Transverse colon (tissue), 4 donors: ENCODE data around the gene SLC13A4. TPM values are rescaled to one million over a fixed set of nuclear protein-coding genes. Genes with fewer than 3 reads are reported as not detected.
A peak's percentile ranks its signal among the peaks of the same experiment; 100 is the strongest.

ENCODE experiments used
- DNase-seq: peaks from one replicate; pipeline ENCODE4 v3.0.0-alpha.2; 2019
- H3K27ac ChIP-seq, 4 donors: fragments of 200-600 bp; sonication (generic); 2 replicates each; pipeline ENCODE4 v1.5.1; 2016 to 2018; ENCODE audit warnings: inconsistent platforms in 4 of 4
- H3K27me3 ChIP-seq: fragments of 200-600 bp; sonication (generic); 2 replicates; pipeline ENCODE4 v1.5.1; 2017; ENCODE audit warnings: inconsistent platforms
- H3K36me3 ChIP-seq, 4 donors: fragments of 200-600 bp; sonication (generic); 2 replicates each; pipeline ENCODE4 v1.5.1; 2017 to 2019; ENCODE audit warnings: inconsistent platforms in 4 of 4
- H3K4me1 ChIP-seq, 4 donors: fragments of 200-600 bp; sonication (generic); 2 replicates each; pipeline ENCODE4 v1.5.1; 2017 to 2020; ENCODE audit warnings: inconsistent platforms in 4 of 4
- H3K4me3 ChIP-seq, 4 donors: fragments of 200-600 bp; sonication (generic); 1 replicate in 1 of 4; 2 replicates in 3 of 4; pipeline versions ENCODE4 v1.5.1 to v1.6.1; 2017 to 2019; ENCODE audit warnings: inconsistent platforms in 4 of 4
- H3K9me3 ChIP-seq, 2 donors: fragments of 200-600 bp; sonication (generic); 2 replicates each; pipeline ENCODE4 v1.5.1; 2017 to 2019; ENCODE audit warnings: inconsistent platforms in 2 of 2
- CTCF ChIP-seq, 5 experiments: fragments of 200-600 bp in 3 of 5; fragments of 450-650 bp in 2 of 5; sonication (generic) in 3 of 5; IDR thresholded peaks; 1 replicate in 2 of 5; 2 replicates in 3 of 5; pipeline ENCODE4 v1.5.1; 2016 to 2017; ENCODE audit warnings: antibody characterized with exemption in 5 of 5, inconsistent platforms in 3 of 5, mild to moderate bottlenecking in 2 of 5, moderate library complexity in 1 of 5
- EP300 ChIP-seq: sonication (generic); formaldehyde crosslinking; IDR thresholded peaks from one replicate; pipeline ENCODE4 v1.6.1; 2017; ENCODE audit warnings: antibody characterized with exemption, low read depth
- POLR2A ChIP-seq: fragments of 450-650 bp; IDR thresholded peaks from one replicate; pipeline ENCODE4 v1.6.1; 2016; ENCODE audit warnings: antibody characterized with exemption, mild to moderate bottlenecking, moderate library complexity
- POLR2AphosphoS5 ChIP-seq, 3 donors: sonication (generic); formaldehyde crosslinking; IDR thresholded peaks; one replicate each; pipeline ENCODE4 v1.6.1; 2016; ENCODE audit warnings: antibody characterized with exemption in 3 of 3
- WGBS, 2 donors: methylation state at CpG; one replicate each; pipeline ENCODE4 v1.1.5; 2018; ENCODE audit warnings: low coverage in 1 of 2; 5-methylcytosine and 5-hydroxymethylcytosine counted together
- in situ Hi-C, 4 donors: fragments of 200-750 bp; cut with MboI; loops; one replicate each; pipeline versions ENCODE4 v1.15.0 to v1.15.1; 2017; ENCODE audit warnings: low sequenced_read_pairs in 3 of 4, low pct_ligation_motif_present in 1 of 4, low pct_unique_long_range_greater_than_20kb in 1 of 4
- intact Hi-C: fragments of 100-400 bp; cut with DNase I; formaldehyde crosslinking; loops from one replicate; pipeline ENCODE4 v1.15.1; 2023; ENCODE audit warnings: low total_unique reads
- total RNA-seq, 4 donors: library from RNA; depleted of rRNA; stranded (reverse); fragments of >200 nt; gene quantifications; one replicate each; pipeline ENCODE4 v1.1.0, GENCODE V29; 2016

SLC13A4 gene
- total RNA-seq, 4 donors from 2014 or later: 3.0 to 15.3 TPM; not detected in 2

- no peaks in the 10 kb centered on the region for H3K27me3 ChIP-seq
- H3K27ac ChIP-seq: peak overlapping the region in 1 of 4 donors; percentile 10
- intact Hi-C loops: no loop called here
- peaks cover 0 to 12% (median 8%) of the 10 kb centered on the region in 4 donors for H3K4me1 ChIP-seq
- H3K4me3 ChIP-seq: no peak overlapping the region
- WGBS, 2 donors: 69 to 94% methylated on average over 5 to 7 of the region's 7 CpGs
- no peaks in the 10 kb centered on the region for H3K9me3 ChIP-seq
- in situ Hi-C loops: no loop called here
- DNase-seq: no peak
- H3K36me3 ChIP-seq: no peaks in the 10 kb centered on the region
- TF ChIP-seq POLR2A (no peak), CTCF (IDR thresholded peaks at IDR 0.05) (no peak), POLR2AphosphoS5 (IDR thresholded peaks at IDR 0.05) (no peak), EP300 (no peak)
Observed at GRCh38 chr7:135769005-135769802, 41.2 kb upstream of the SLC13A4 start.

GRCh38 chr7:135768467-135768866 lies 40.5 kb upstream of the SLC13A4 start:
- no peak for DNase-seq
- in situ Hi-C loops (no loop called here), intact Hi-C loops (no loop called here)
- H3K9me3 ChIP-seq: no peaks in the 10 kb centered on the region
- peaks cover 0 to 5% (median under 1%) of the 10 kb centered on the region in 4 donors for H3K4me1 ChIP-seq
- H3K27me3 ChIP-seq: no peaks in the 10 kb centered on the region
- H3K27ac ChIP-seq: no peak overlapping the region
- H3K36me3 ChIP-seq: no peaks in the 10 kb centered on the region
- no peak overlapping the region for H3K4me3 ChIP-seq
- 85 to 92% methylated on average over 2 to 4 of the region's 4 CpGs for WGBS, 2 donors
- no peak for TF ChIP-seq POLR2A
- TF ChIP-seq EP300: no peak
- TF ChIP-seq POLR2AphosphoS5 (IDR thresholded peaks at IDR 0.05): no peak
- no peak for TF ChIP-seq CTCF (IDR thresholded peaks at IDR 0.05)

GRCh38 chr7:135768064-135768463 lies 40.1 kb upstream of the SLC13A4 start:
- Histone ChIP-seq H3K4me1 (peaks cover 0 to 3% (median 0%) of the 10 kb centered on the region in 4 donors), H3K4me3 (no peak overlapping the region), H3K9me3 (no peaks in the 10 kb centered on the region), H3K27me3 (no peaks in the 10 kb centered on the region), H3K27ac (no peak overlapping the region), H3K36me3 (no peaks in the 10 kb centered on the region)
- TF ChIP-seq POLR2A (no peak), CTCF (IDR thresholded peaks at IDR 0.05) (no peak), EP300 (no peak), POLR2AphosphoS5 (IDR thresholded peaks at IDR 0.05) (no peak)
- no peak for DNase-seq
- WGBS, 2 donors: 51 to 74% methylated on average over 3 of the region's 3 CpGs
- intact Hi-C loops (no loop called here), in situ Hi-C loops (no loop called here)

- no peak overlapping the region for H3K4me3 ChIP-seq
- H3K36me3 ChIP-seq: no peaks in the 10 kb centered on the region
- in situ Hi-C loops (no loop called here), intact Hi-C loops (loop anchor here (5.0 kb wide), 1 partner anchor 646 kb away; no protein-coding TSS in a partner anchor)
- WGBS, 2 donors: 75 to 95% methylated on average over 2 of the region's 2 CpGs
- peaks cover 0 to 5% (median 2%) of the 10 kb centered on the region in 4 donors for H3K4me1 ChIP-seq
- no peak overlapping the region for H3K27ac ChIP-seq
- DNase-seq: no peak
- TF ChIP-seq EP300 (no peak), CTCF (IDR thresholded peaks at IDR 0.05) (no peak)
- H3K9me3 ChIP-seq: no peaks in the 10 kb centered on the region
- H3K27me3 ChIP-seq: no peaks in the 10 kb centered on the region
Observed at GRCh38 chr7:135763261-135763660, 35.3 kb upstream of the SLC13A4 start.
